IMR-90 (cell line): ENCODE results near the gene AMOTL1. TPM values are rescaled to one million over a fixed set of nuclear protein-coding genes. Genes with fewer than 3 reads are reported as not detected.
A peak's percentile ranks its signal among the peaks of the same experiment; 100 is the strongest.

ENCODE experiments used
- ATAC-seq: fragments of 200-7000 bp; cut with Tn5 transposase; 2 replicates; pipeline ENCODE4 v1.9.1; 2020; ENCODE audit warnings: low read depth, mild to moderate bottlenecking, moderate library complexity
- BruUV-seq: library from RNA; stranded (reverse); fragments of 400-500 nt; replicated peaks from 2 replicates; lab custom pipeline; 2021; lab: Mats Ljungman, UMichigan
- CTCF ChIA-PET: fragments of 300-600 bp; formaldehyde crosslinking; extraction: SDS; loops from one replicate; lab custom pipeline; 2021; ENCODE audit warnings: antibody characterized with exemption; lab: Yijun Ruan, JAX
- POLR2A ChIA-PET: fragments of 300-600 bp; sonication (Branson Sonifier 250); formaldehyde crosslinking; loops from one replicate; lab custom pipeline; 2022; ENCODE audit warnings: antibody characterized with exemption; ENCODE audit not compliant: unreplicated experiment; lab: Charles Lee
- DNase-seq: peaks from one replicate; pipeline ENCODE4 v3.0.0; 2013
- H2AFZ ChIP-seq: replicated peaks from 2 replicates; pipeline ENCODE3; 2013; ENCODE audit warnings: low read length, mild to moderate bottlenecking; ENCODE audit not compliant: poor library complexity
- H2AK5ac ChIP-seq: 2 replicates; pipeline ENCODE4 v1.6.1; 2013; ENCODE audit warnings: low read depth, low read length, inconsistent platforms
- H2AK9ac ChIP-seq: replicated peaks from 2 replicates; pipeline ENCODE3; 2013; ENCODE audit warnings: mild to moderate bottlenecking, low read depth, low read length, moderate library complexity; ENCODE audit not compliant: poor library complexity
- H2BK120ac ChIP-seq: 2 replicates; pipeline ENCODE4 v1.6.1; 2013; ENCODE audit warnings: low read depth, low read length, inconsistent platforms
- H2BK15ac ChIP-seq: 3 replicates; pipeline ENCODE4 v1.6.1; 2013; ENCODE audit warnings: low read depth, low read length, inconsistent platforms
- H2BK20ac ChIP-seq: 2 replicates; pipeline ENCODE4 v1.6.1; 2013; ENCODE audit warnings: low read depth, mild to moderate bottlenecking, inconsistent platforms, low read length, moderate library complexity
- H2BK5ac ChIP-seq: 2 replicates; pipeline ENCODE4 v1.6.1; 2013; ENCODE audit warnings: mild to moderate bottlenecking, low read depth, low read length, inconsistent platforms; ENCODE audit not compliant: poor library complexity, severe bottlenecking
- H3K14ac ChIP-seq: replicated peaks from 2 replicates; pipeline ENCODE4 v1.6.1; 2013; ENCODE audit warnings: low read depth, low read length, inconsistent platforms
- H3K18ac ChIP-seq: 2 replicates; pipeline ENCODE4 v1.6.1; 2013; ENCODE audit warnings: low read depth, low read length, control low read depth
- H3K23ac ChIP-seq: 2 replicates; pipeline ENCODE4 v1.6.1; 2013; ENCODE audit warnings: low read depth, low read length, inconsistent platforms
- H3K27ac ChIP-seq: 2 replicates; pipeline ENCODE4 v1.5.1; 2013; ENCODE audit warnings: mild to moderate bottlenecking, control low read depth, low read length; ENCODE audit not compliant: insufficient read depth
- H3K27me3 ChIP-seq: 2 replicates; pipeline ENCODE4 v1.6.1; 2013; ENCODE audit warnings: low read length; ENCODE audit not compliant: control insufficient read depth, insufficient read depth
- H3K36me3 ChIP-seq: 2 replicates; pipeline ENCODE4 v1.6.1; 2013; ENCODE audit warnings: low read length, mixed read lengths; ENCODE audit not compliant: control insufficient read depth, insufficient read depth
- H3K4ac ChIP-seq: 2 replicates; pipeline ENCODE4 v1.6.1; 2013; ENCODE audit warnings: low read depth, low read length, inconsistent platforms
- H3K4me1 ChIP-seq: 2 replicates; pipeline ENCODE4 v1.6.1; 2013; ENCODE audit warnings: low read length, mixed read lengths; ENCODE audit not compliant: control insufficient read depth, insufficient read depth
- H3K4me2 ChIP-seq: 2 replicates; pipeline ENCODE4 v1.6.1; 2013; ENCODE audit warnings: low read depth, mild to moderate bottlenecking, control low read depth, low read length, moderate library complexity
- H3K4me3 ChIP-seq: 2 replicates; pipeline ENCODE4 v1.5.1; 2013; ENCODE audit warnings: low read depth, mild to moderate bottlenecking, control low read depth, low read length, moderate library complexity; ENCODE audit not compliant: insufficient read depth
- H3K56ac ChIP-seq: 2 replicates; pipeline ENCODE4 v1.6.1; 2013; ENCODE audit warnings: low read length, inconsistent platforms; ENCODE audit not compliant: insufficient read depth; ENCODE audit errors: extremely low read depth
- H3K79me1 ChIP-seq, 2 experiments: 2 replicates each; pipeline ENCODE4 v1.6.1; 2013; ENCODE audit warnings: low read length in 2 of 2, inconsistent platforms in 1 of 2, low read depth in 1 of 2
- H3K9ac ChIP-seq: 2 replicates; pipeline ENCODE4 v1.6.1; 2013; ENCODE audit warnings: low read depth, low read length, control low read depth
- H3K9me1 ChIP-seq: 2 replicates; pipeline ENCODE4 v1.6.1; 2013; ENCODE audit warnings: low read length, inconsistent platforms; ENCODE audit not compliant: insufficient read depth
- H3K9me3 ChIP-seq: 2 replicates; pipeline ENCODE4 v1.6.1; 2013; ENCODE audit warnings: low read length; ENCODE audit not compliant: control insufficient read depth, insufficient read depth
- H4K20me1 ChIP-seq: 2 replicates; pipeline ENCODE4 v1.6.1; 2013; ENCODE audit warnings: low read length, inconsistent platforms; ENCODE audit not compliant: insufficient read depth
- H4K5ac ChIP-seq: 2 replicates; pipeline ENCODE4 v1.6.1; 2013; ENCODE audit warnings: mild to moderate bottlenecking, low read depth, low read length, control low read depth
- H4K8ac ChIP-seq, 2 experiments: 2 replicates each; pipeline ENCODE4 v1.6.1; 2013; ENCODE audit warnings: low read depth in 2 of 2, low read length in 2 of 2, control low read depth in 1 of 2, inconsistent platforms in 1 of 2
- H4K91ac ChIP-seq: 2 replicates; pipeline ENCODE4 v1.6.1; 2013; ENCODE audit warnings: low read depth, low read length, inconsistent platforms; ENCODE audit not compliant: insufficient read depth
- BHLHE40 ChIP-seq: fragments of 150-350 bp; IDR thresholded peaks from 2 replicates; pipeline ENCODE4 v1.6.1; 2016; ENCODE audit warnings: mild to moderate bottlenecking, low read depth, low read length
- CHD1 ChIP-seq: IDR thresholded peaks from 2 replicates; pipeline ENCODE4 v1.6.1; 2012; ENCODE audit warnings: low read depth, low read length, improper control_type of control experiment
- ELK1 ChIP-seq: fragments of 150-350 bp; IDR thresholded peaks from 2 replicates; pipeline ENCODE4 v1.6.1; 2016; ENCODE audit warnings: low read depth, mild to moderate bottlenecking, low read length, moderate library complexity, borderline replicate concordance
- MAZ ChIP-seq: IDR thresholded peaks from 2 replicates; pipeline ENCODE4 v1.6.1; 2012; ENCODE audit warnings: low read depth, mild to moderate bottlenecking, low read length, improper control_type of control experiment, moderate library complexity, borderline replicate concordance
- POLR2A ChIP-seq: IDR thresholded peaks from 2 replicates; pipeline ENCODE4 v1.6.1; 2012; ENCODE audit warnings: mild to moderate bottlenecking, low read depth, low read length
- RCOR1 ChIP-seq: IDR thresholded peaks from 2 replicates; pipeline ENCODE4 v1.6.1; 2012; ENCODE audit warnings: mild to moderate bottlenecking, low read length, improper control_type of control experiment; ENCODE audit not compliant: insufficient replicate concordance
- RFX5 ChIP-seq: IDR thresholded peaks from 2 replicates; pipeline ENCODE4 v1.8.0; 2012; ENCODE audit warnings: low read depth, mild to moderate bottlenecking, low read length, moderate library complexity
- WGBS, 2 experiments: methylation state at CpG; one replicate each; pipeline versions ENCODE4 v1.1.5 to v1.1.7; 2013; ENCODE audit warnings: missing lambda C conversion rate in 2 of 2; ENCODE audit not compliant: insufficient read length in 1 of 2; ENCODE audit errors: extremely low coverage in 2 of 2; 5-methylcytosine and 5-hydroxymethylcytosine counted together
- dilution Hi-C: fragments of 300-500 bp; cut with HindIII; formaldehyde crosslinking; loops from one replicate; pipeline ENCODE4 v1.14.3; 2018; ENCODE audit warnings: low sequenced_read_pairs; ENCODE audit not compliant: unreplicated experiment
- in situ Hi-C: fragments of 300-500 bp; cut with MboI; formaldehyde crosslinking; loops from 3 replicates; pipeline ENCODE4 v1.14.3; 2019; ENCODE audit warnings: low sequenced_read_pairs, inconsistent platforms, mixed read lengths
- intact Hi-C: fragments of 100-400 bp; cut with micrococcal nuclease; formaldehyde crosslinking; loops from 2 replicates; pipeline ENCODE4 v1.10.0; 2022
- polyA plus RNA-seq, 3 experiments: library from polyadenylated mRNA; depleted of rRNA; stranded (reverse); fragments of >200 nt; gene quantifications; 2 replicates each; pipeline ENCODE4 v1.2.3, GENCODE V29; 2012; ENCODE audit warnings: low replicate concordance in 1 of 3
- total RNA-seq: library from RNA; depleted of rRNA; stranded (reverse); fragments of >200 nt; gene quantifications from 2 replicates; pipeline ENCODE4 v1.2.3, GENCODE V29; 2012

Gene AMOTL1
- total and polyA plus RNA-seq, 2 of the 4 experiments (the other 2 are of a cell fraction), result 18.6 to 49.5 TPM

GRCh38 chr11:94845622-94846021 lies 77.5 kb downstream of the AMOTL1 start:
- intact Hi-C loops, result loop anchor here (5.0 kb wide), 2 partner anchors 38 to 78 kb away; partner anchors contain the start of gene AMOTL1
- Histone ChIP-seq H3K27ac (peak overlapping the region; percentile 97; the same call in 1 of the 2 replicates), H3K18ac (no peak overlapping the region), H2AK5ac (0 out of 2 replicates have a peak overlapping the region, but pooled peaks have one; percentile 3), H2BK5ac (peak overlapping the region; percentile 77), H3K27me3 (no peaks in the 10 kb centered on the region), H2AFZ (no peak overlapping the region), H3K79me1 (peaks cover 37 to 66% of the 10 kb centered on the region in 2 experiments), H3K4ac (peak overlapping the region; percentile 89), H3K9ac (no peak overlapping the region), H3K4me1 (peaks cover 12% of the 10 kb centered on the region), H4K5ac (no peak overlapping the region), H2AK9ac (no peak overlapping the region), H3K56ac (no peak overlapping the region), H4K8ac (peak overlapping the region in 1 of 2 experiments; percentile 24; a peak in 1 of 4 replicates), H3K36me3 (peaks cover 17% of the 10 kb centered on the region), H3K4me3 (no peak overlapping the region), H4K20me1 (peaks cover 6% of the 10 kb centered on the region), H2BK20ac (peak overlapping the region; percentile 94), H2BK15ac (no peak overlapping the region; the same call in 1 of the 3 replicates), H2BK120ac (peak overlapping the region; percentile 96), H4K91ac (no peak overlapping the region; the same call in 1 of the 2 replicates), H3K4me2 (peak overlapping the region; percentile 66), H3K14ac (no peak overlapping the region), H3K9me3 (no peaks in the 10 kb centered on the region), H3K9me1 (peaks cover 27% of the 10 kb centered on the region), H3K23ac (no peak overlapping the region; the same call in 1 of the 2 replicates)
- 13% methylated on average over 1 of the region's 3 CpGs; no CpG with 5 or more reads in 1 of the 2 experiments for WGBS, 2 experiments
- dilution Hi-C loops, result no loop called here
- peak; percentile 94 for ATAC-seq
- POLR2A ChIA-PET, result no interaction called here
- no TSS peak for BruUV-seq
- in situ Hi-C loops, result no loop called here
- peak; percentile 89 for DNase-seq
- TF ChIP-seq CHD1 (no peak), RCOR1 (no peak), ELK1 (no peak), MAZ (no peak), POLR2A (no peak), RFX5 (no peak), BHLHE40 (peak; percentile 88)
- CTCF ChIA-PET, result interaction anchor here (0.9 to 1.5 kb wide), 5 partner anchors 10 to 222 kb away, joined by 3 to 8 read pairs (median 4); no protein-coding TSS in a partner anchor
